NCI-H1436 (cell line): ENCODE measurements around the gene MRGPRD.
"Not testable (repeated sequence)": the region's sequence is repeated elsewhere in the genome, so short reads cannot be mapped to it uniquely, and the experiment has no call there.

ENCODE experiments used
- DNase-seq: peaks from one replicate; lab custom pipeline; 2025; lab: John Stamatoyannopoulos, UW

The MRGPRD gene

GRCh38 chr11:68993546-68993945 is 12.8 kb upstream of the MRGPRD start:
- no peak for DNase-seq

- no peak for DNase-seq
Observed at GRCh38 chr11:68992743-68993255, 12.0 kb upstream of the MRGPRD start.

- no peak for DNase-seq
Observed at GRCh38 chr11:68990995-68991780, 10.4 kb upstream of the MRGPRD start.

GRCh38 chr11:68989936-68990606 is 9.3 kb upstream of the MRGPRD start:
- no peak for DNase-seq

GRCh38 chr11:68988491-68988890 is 7.7 kb upstream of the MRGPRD start:
- no peak for DNase-seq

- DNase-seq = no peak
Observed at GRCh38 chr11:68987211-68987610, 6.4 kb upstream of the MRGPRD start.

GRCh38 chr11:68983801-68984200 is 3.0 kb upstream of the MRGPRD start:
- DNase-seq = no peak

- no peak for DNase-seq
Observed at GRCh38 chr11:68982134-68982533, 1.3 kb upstream of the MRGPRD start.

- DNase-seq = no peak
Observed at GRCh38 chr11:68979931-68980775, 633 bp downstream of the MRGPRD start.

- DNase-seq = no peak
Observed at GRCh38 chr11:68978931-68979594, 1.7 kb downstream of the MRGPRD start.

- DNase-seq = no peak
Observed at GRCh38 chr11:68978626-68978930, 2.2 kb downstream of the MRGPRD start.

- DNase-seq = no peak
Observed at GRCh38 chr11:68977781-68978625, 2.8 kb downstream of the MRGPRD start.

- DNase-seq = no peak
Observed at GRCh38 chr11:68976563-68976962, 4.2 kb downstream of the MRGPRD start.

- DNase-seq = no peak
Observed at GRCh38 chr11:68976095-68976494, 4.7 kb downstream of the MRGPRD start.

GRCh38 chr11:68974421-68975194 is 6.2 kb downstream of the MRGPRD start:
- DNase-seq = no peak

GRCh38 chr11:68973706-68974105 is 7.1 kb downstream of the MRGPRD start:
- DNase-seq = not testable (repeated sequence)

GRCh38 chr11:68973219-68973618 is 7.6 kb downstream of the MRGPRD start:
- DNase-seq = no peak

- DNase-seq = no peak
Observed at GRCh38 chr11:68970921-68971636, 9.7 kb downstream of the MRGPRD start.

GRCh38 chr11:68969386-68969785 is 11.4 kb downstream of the MRGPRD start:
- DNase-seq = no peak
